ENCODE data around the gene PTPN1. TPM values are rescaled to one million over a fixed set of nuclear protein-coding genes. Genes with fewer than 3 reads are reported as not detected.

The PTPN1 gene
- total and polyA plus RNA-seq, 2 donors (not counting 3 experiments of a cell fraction or from before 2014, with no cell fraction given) = 41.1 to 64.3 TPM

DNA sequence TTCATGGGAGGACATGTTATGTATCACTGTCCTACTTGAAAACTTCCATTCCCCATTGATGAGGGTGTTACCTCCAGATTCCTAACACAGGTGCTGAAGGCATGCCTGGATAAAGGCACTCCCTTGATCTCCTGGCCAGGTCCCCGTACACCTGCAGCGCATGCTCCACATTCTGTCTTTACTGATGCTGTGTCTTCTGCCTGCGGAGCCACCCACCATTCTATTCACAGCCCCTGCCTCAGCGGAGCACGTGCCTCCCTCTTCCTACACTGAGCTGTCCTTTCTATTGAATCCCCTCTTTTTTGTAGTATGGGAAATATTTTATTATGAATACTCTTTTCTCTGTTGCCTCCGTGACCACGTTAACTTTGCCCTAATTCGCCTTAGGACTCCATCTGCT is 25.0 kb downstream of the PTPN1 start:
- H4K20me1 ChIP-seq (replicated peaks; ENCODE audit: control insufficient read depth, extremely low read depth, insufficient read depth, low read length) = no peaks in the 10 kb centered on the region
- no peak for DNase-seq (ENCODE audit: low read depth, low spot score)
- CTCF ChIA-PET = interaction anchor here (1.5 to 12.9 kb wide), 2 partner anchors 10 to 23 kb away, joined by 4 to 99 read pairs; no protein-coding TSS in a partner anchor
- no peaks in the 10 kb centered on the region for H3K36me3 ChIP-seq (ENCODE audit: control insufficient read depth in 2 of 2, extremely low read depth in 1 of 2, insufficient read depth in 2 of 2, low read length in 2 of 2)
- no peak overlapping the region for H3K4me3 ChIP-seq (replicated peaks in 1 of 3; ENCODE audit: insufficient read depth in 1 of 3, low read depth in 1 of 3, low read length in 3 of 3)
- POLR2A ChIA-PET = interaction anchor here (1.3 kb wide), 1 partner anchor 25 kb away, joined by 3 read pairs; the partner anchor contains the start of gene PTPN1
- no peaks in the 10 kb centered on the region for H3K9me3 ChIP-seq (replicated peaks; ENCODE audit: control insufficient read depth, insufficient read depth, low read length)
- H3K9me1 ChIP-seq (replicated peaks; ENCODE audit: control insufficient read depth, extremely low read depth, insufficient read depth, low read length) = no peaks in the 10 kb centered on the region
- H2AFZ ChIP-seq (ENCODE audit: low read depth, low read length) = no peak overlapping the region
- no TSS peak for BruUV-seq (replicated peaks)
- no peaks in the 10 kb centered on the region for H3K27me3 ChIP-seq (ENCODE audit: control insufficient read depth in 2 of 2, insufficient read depth in 2 of 2, low read length in 2 of 2)
- no peak for FAIRE-seq
- no peak for TF ChIP-seq MYC (IDR thresholded peaks at IDR 0.05; ENCODE audit: low read depth, low read length)
- TF ChIP-seq, protein P1, sequence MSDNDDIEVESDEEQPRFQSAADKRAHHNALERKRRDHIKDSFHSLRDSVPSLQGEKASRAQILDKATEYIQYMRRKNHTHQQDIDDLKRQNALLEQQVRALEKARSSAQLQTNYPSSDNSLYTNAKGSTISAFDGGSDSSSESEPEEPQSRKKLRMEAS (IDR thresholded peaks at IDR 0.05; ENCODE audit: insufficient read depth, insufficient read length) = no peak
- no peak for TF ChIP-seq POLR2AphosphoS5 (IDR thresholded peaks at IDR 0.05; ENCODE audit: insufficient read depth, low read depth, low read length)
- no peak for TF ChIP-seq FOS (IDR thresholded peaks at IDR 0.05; ENCODE audit: borderline replicate concordance, insufficient read depth, low read length)
- no peak for TF ChIP-seq GATA2 (IDR thresholded peaks at IDR 0.05; ENCODE audit: insufficient read depth, insufficient read length, low read depth, low read length)
- no peak for TF ChIP-seq POLR2A (IDR thresholded peaks at IDR 0.05; ENCODE audit: low read depth, low read length)
- no peak for TF ChIP-seq JUN (IDR thresholded peaks at IDR 0.05; ENCODE audit: borderline replicate concordance, insufficient read depth, insufficient read length, low read depth)
- TF ChIP-seq EZH2 (IDR thresholded peaks at IDR 0.05; ENCODE audit: borderline replicate concordance, low read depth, low read length, severe bottlenecking) = no peak
- TF ChIP-seq, protein P2, sequence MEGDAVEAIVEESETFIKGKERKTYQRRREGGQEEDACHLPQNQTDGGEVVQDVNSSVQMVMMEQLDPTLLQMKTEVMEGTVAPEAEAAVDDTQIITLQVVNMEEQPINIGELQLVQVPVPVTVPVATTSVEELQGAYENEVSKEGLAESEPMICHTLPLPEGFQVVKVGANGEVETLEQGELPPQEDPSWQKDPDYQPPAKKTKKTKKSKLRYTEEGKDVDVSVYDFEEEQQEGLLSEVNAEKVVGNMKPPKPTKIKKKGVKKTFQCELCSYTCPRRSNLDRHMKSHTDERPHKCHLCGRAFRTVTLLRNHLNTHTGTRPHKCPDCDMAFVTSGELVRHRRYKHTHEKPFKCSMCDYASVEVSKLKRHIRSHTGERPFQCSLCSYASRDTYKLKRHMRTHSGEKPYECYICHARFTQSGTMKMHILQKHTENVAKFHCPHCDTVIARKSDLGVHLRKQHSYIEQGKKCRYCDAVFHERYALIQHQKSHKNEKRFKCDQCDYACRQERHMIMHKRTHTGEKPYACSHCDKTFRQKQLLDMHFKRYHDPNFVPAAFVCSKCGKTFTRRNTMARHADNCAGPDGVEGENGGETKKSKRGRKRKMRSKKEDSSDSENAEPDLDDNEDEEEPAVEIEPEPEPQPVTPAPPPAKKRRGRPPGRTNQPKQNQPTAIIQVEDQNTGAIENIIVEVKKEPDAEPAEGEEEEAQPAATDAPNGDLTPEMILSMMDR (IDR thresholded peaks at IDR 0.05; ENCODE audit: extremely low read depth in 1 of 2, insufficient read depth in 1 of 2, low read depth in 1 of 2, low read length in 2 of 2) = no peak
- H3K4me1 ChIP-seq (ENCODE audit: control insufficient read depth, extremely low read depth, insufficient read depth, low read length) = peaks cover 18% of the 10 kb centered on the region
- H3K9ac ChIP-seq (replicated peaks; ENCODE audit: extremely low read depth, insufficient read depth, low read length) = no peak overlapping the region
- no peak overlapping the region for H3K27ac ChIP-seq (ENCODE audit: insufficient read depth, low read depth, low read length)
- dilution Hi-C loops (cut with MboI; ENCODE audit: extremely low pct_ligation_motif_present, low sequenced_read_pairs) = no loop called here
- H3K4me2 ChIP-seq (ENCODE audit: insufficient read depth, low read length) = no peak overlapping the region
- intact Hi-C loops (cut with micrococcal nuclease) = no loop called here
- H3K79me2 ChIP-seq (ENCODE audit: control insufficient read depth, insufficient read depth, low read length) = peaks cover 91% of the 10 kb centered on the region

All from endothelial cell of umbilical vein (primary cell).